Gastrocnemius medialis (tissue), 4 donors: ENCODE measurements around the gene SRSF2.

Experiments used
- CTCF ChIP-seq, 5 experiments: fragments of 450-650 bp in 3 of 5; fragments of 200-600 bp in 2 of 5; sonication (generic) in 2 of 5; IDR thresholded peaks in 4 of 5; conservative IDR thresholded peaks in 1 of 5; 1 replicate in 4 of 5; 2 replicates in 1 of 5; pipeline ENCODE4 v1.5.1; 2016 to 2019; ENCODE audit warnings: antibody characterized with exemption in 5 of 5, mild to moderate bottlenecking in 3 of 5, moderate library complexity in 3 of 5
- POLR2A ChIP-seq, 2 donors: fragments of 450-650 bp; IDR thresholded peaks; one replicate each; pipeline ENCODE4 v1.6.1; 2017; ENCODE audit warnings: antibody characterized with exemption in 2 of 2, mild to moderate bottlenecking in 2 of 2, moderate library complexity in 2 of 2

GRCh38 chr17:76744747-76745146 lies 7.6 kb upstream of the SRSF2 start:
- TF ChIP-seq POLR2A (IDR thresholded peaks at IDR 0.05) (no peak), CTCF (IDR thresholded peaks at IDR 0.05 in 4 of 5, conservative IDR thresholded peaks at IDR 0.05 in 1 of 5) (no peak)
